Astrocyte of the cerebellum (primary cell): Measurements from ENCODE around the gene TTLL8.
A peak's percentile ranks its signal among the peaks of the same experiment; 100 is the strongest.

ENCODE experiments used
- DNase-seq: peaks from one replicate; pipeline ENCODE4 v3.0.0-alpha.2; 2011; ENCODE audit warnings: low read depth
- H3K4me3 ChIP-seq: 2 replicates; pipeline ENCODE4 v1.5.1; 2011; ENCODE audit warnings: mild to moderate bottlenecking, low read depth, low read length, moderate library complexity
- CTCF ChIP-seq: IDR thresholded peaks from 2 replicates; pipeline ENCODE4 v1.5.1; 2012; ENCODE audit warnings: low read length, low read depth, moderate library complexity, mild to moderate bottlenecking; ENCODE audit errors: missing control alignments
- in situ Hi-C: cut with HindIII; loops from 2 replicates; pipeline ENCODE4 v1.10.0; 2017; ENCODE audit warnings: low sequenced_read_pairs

The TTLL8 gene

GRCh38 chr22:49972163-49973017 is 85.7 kb downstream of the TTLL8 start:
- H3K4me3 ChIP-seq, result no peak overlapping the region
- in situ Hi-C loops, result no loop called here
- no peak for TF ChIP-seq CTCF
- no peak for DNase-seq

GRCh38 chr22:49971232-49972162 is 86.6 kb downstream of the TTLL8 start:
- DNase-seq, result no peak
- H3K4me3 ChIP-seq, result peak overlapping the region; percentile 38
- in situ Hi-C loops, result no loop called here
- no peak for TF ChIP-seq CTCF

- H3K4me3 ChIP-seq, result peak overlapping the region; percentile 38
- in situ Hi-C loops, result no loop called here
Measured at GRCh38 chr22:49970528-49971231, 87.4 kb downstream of the TTLL8 start.

GRCh38 chr22:49969751-49970527 is 88.2 kb downstream of the TTLL8 start:
- no peak overlapping the region for H3K4me3 ChIP-seq
- TF ChIP-seq CTCF, result no peak
- DNase-seq, result no peak
- in situ Hi-C loops, result no loop called here

More at GRCh38 chr22:49970528-49971231, 87.4 kb downstream of the TTLL8 start:
- TF ChIP-seq CTCF, result no peak
- no peak for DNase-seq

GRCh38 chr22:49968831-49969661 is 89.1 kb downstream of the TTLL8 start:
- no peak overlapping the region for H3K4me3 ChIP-seq
- DNase-seq, result no peak
- in situ Hi-C loops, result no loop called here
- TF ChIP-seq CTCF, result no peak
